ENCODE results near the gene CRYBG3.
"Not testable (repeated sequence)": the region's sequence is repeated elsewhere in the genome, so short reads cannot be mapped to it uniquely, and the experiment has no call there.

CRYBG3 gene

DNA sequence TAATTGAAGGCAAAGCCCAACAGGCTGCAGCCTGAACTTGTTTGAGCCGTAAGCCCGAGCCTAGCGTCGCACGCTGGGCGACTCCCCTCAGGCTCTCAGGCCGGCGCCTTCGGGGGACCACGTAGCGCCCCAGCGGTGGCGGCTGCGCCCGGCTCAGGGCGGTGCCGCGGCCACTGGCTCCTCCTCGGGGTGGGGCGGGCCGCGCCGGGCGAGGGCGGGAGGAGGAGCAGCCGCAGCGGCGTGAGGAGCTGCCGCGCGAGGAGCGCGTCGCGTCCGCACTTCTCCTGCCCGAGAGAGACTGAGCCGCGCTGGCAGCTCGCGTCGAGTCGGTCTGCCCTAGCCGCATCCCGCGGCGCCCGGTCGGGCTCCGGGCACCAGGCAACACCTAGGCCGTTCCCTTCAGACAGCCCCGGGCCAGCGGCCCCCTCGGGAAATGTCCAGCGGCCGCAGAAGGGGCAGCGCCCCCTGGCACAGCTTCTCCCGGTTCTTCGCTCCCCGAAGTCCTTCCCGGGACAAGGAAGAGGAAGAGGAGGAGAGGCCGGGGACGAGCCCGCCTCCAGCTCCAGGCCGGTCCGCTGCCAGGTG is at the start of gene CRYBG3:
Gene CRYBG3 (plus strand): TSS at position 238 of the 585 bp plus-strand sequence. CDS start 196 bp downstream, at position 434.
- DNase-seq, result peak; percentile 71

DNA sequence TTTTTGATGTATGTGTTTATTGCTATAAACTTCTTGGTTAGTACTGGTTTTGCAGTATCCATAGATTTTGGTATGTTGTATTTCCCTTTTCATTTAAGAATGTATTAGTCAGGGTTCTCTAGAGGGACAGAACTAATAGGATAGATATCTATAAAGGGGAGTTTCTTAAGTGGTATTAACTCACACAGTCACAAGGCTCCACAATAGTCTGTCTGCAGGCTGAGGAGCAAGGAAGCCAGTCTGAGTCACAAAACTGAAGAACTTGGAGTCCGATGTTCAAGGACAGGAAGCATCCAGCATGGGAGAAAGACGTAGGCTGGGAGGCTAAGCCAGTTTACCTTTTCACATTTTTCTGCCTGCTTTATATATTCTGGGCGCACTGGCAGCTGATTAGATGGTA is 48.9 kb upstream of the CRYBG3 start:
- no peak for DNase-seq

DNA sequence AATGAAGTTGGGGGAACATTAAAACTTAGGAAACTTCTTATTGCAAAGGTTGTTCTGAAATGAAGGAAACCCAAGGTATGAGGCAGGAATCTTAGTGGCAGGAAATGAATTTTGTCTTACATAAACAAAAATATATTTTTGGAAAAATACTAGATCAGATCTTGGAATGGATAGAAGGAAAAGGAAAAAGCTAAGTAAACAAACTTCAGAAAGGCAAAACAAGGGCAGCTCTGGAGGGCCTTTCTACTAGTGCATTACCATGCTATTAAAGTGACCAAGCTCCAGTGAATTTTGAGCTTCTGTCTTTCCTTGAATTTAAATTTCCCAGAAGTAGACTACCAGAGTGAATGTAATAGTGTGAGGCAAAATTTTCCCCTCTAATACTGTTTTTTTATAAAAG is 43.7 kb upstream of the CRYBG3 start:
- DNase-seq, result no peak

DNA sequence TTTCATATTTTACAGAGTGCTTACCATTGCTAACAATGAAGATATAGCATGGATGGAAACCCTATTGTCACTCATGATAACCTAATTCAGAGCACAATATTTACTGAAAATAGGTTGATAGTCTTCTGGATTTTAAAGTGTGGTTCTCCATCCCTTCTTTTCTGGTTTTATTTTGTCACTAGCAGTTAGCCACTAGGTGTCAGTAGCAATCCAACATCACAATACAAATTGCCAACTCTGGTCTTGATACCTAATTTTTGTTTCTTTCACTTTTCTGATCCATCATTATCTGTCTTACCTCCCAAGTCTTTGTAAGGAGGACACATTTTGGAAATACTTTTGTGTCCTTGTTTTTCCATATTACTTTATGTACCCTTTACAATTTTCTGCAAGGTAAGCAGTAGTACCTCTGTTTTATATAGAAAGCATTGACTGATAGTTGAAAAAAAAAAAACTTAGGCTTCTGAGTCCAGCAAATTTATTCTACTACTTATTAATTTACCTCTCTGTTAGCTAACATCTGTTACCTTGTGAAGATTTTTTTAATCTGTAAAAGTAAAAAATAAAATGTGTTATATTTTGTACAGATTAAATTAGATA is 28.3 kb upstream of the CRYBG3 start:
- DNase-seq, result no peak

DNA sequence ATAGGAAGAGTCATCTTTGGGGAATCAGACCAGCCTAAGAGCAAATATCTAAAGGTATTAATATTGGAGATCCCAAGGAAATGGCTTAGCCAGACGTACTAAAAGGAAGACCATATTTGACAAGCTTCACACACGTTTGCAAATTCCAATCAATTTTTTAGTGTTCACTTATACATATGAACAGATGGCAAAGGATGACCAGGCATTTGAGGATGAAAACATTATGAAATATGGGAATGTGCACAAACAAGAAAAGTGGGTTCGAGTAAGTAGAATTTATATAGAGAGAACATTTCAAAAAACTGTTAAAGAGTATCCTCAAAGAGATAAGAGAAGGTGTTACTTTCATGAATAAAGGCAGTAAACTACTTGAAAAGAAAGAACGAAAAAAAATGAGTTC is 25.9 kb upstream of the CRYBG3 start:
- no peak for DNase-seq

DNA sequence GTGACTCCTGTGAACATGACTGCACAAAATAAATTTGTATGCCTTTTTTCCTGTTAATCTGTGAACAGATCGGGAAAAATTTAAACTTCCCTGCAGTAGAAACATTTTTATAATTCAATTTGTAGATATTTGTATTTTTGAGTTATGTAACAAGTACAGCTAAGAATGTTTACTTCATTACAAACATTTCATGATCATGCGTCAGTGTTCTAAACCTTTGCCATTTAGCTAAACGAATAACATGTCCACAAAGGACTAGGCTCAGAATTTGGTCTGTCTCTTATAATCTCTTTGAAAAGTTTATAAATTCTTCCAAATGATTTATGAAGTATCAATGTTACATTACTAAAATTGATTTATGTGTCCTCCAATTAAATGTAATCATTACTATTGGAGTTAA is 17.3 kb upstream of the CRYBG3 start:
- DNase-seq, result no peak

DNA sequence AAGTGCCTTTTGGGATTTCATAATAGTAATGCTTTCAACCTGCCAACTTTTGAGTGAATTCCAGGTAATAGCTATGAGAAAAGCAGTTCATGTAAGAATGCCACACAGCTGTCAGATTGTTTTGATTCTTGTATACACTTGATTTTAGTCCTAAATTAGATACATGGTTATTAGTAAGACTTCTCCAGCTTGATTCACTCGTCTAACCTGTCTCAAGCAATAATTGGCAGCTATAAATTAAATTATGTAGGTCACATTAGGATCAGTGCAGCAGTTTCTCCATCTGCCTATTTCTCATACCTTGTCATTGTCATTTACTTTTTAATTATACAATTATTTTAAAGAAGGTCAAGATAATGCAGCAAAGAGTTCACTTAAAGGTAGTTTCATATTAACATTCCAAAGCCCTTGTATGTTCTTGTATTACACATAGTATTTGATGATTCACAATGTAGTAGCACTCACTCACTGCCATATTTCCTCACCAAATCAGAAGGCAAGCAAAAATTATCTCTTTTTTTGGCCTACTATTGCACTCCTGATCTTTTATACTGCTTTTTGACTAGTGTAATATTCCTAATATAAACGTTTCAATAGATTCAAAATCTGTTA is 10.9 kb upstream of the CRYBG3 start:
- no peak for DNase-seq

DNA sequence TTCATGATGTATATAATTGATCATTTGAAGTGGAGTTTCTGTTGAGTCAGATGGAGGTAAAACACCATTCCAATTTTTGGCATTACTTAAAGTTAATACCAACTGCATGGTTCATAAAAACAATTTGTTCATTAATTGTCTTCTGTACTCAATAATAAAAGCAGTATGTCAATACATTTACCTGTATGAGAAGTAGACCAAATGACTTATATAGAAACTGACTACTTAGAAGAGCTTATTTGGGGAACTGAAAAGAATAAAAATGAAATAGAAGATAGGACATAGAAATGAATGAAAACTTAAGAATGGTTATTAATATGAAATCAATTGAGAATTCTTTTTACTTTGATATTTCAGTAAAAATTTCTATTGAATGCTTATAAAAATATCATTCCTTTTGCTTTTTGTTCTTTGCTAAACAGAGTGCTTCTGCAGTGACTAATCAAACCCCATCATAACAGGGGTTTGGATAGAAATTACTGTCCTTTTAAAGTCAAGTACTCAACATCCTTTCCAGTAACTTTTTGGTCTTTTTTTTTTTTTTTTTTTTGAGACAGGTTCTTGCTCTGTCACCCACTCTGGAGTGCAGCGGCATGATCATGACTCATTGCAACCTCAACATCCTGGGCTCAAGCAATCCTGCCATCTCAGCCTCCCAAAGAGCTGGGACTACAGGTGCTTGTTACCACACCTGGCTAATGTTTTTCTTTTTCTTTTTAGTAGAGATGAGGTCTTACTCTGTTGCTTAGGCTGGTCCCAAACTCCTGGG is 6.5 kb upstream of the CRYBG3 start:
- DNase-seq, result no peak

DNA sequence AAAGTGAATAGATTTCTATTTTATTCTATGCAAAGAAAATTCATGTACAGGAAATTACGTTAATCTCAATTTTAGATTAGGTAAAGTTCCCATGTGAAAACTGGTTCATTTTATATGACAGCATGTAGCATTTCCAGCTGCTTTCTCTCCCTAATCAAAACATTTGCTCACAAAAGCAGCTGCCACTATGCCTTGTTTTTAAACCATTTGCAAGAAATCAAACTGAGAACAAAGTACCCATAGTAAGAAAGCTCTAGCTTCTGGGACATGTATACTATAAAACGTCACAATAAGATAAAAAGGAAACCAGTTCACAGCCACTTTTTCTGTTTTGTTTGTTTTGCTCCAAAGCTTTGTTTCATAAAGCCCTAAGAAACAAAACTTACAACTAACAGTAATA is 5.0 kb upstream of the CRYBG3 start:
- DNase-seq, result no peak

DNA sequence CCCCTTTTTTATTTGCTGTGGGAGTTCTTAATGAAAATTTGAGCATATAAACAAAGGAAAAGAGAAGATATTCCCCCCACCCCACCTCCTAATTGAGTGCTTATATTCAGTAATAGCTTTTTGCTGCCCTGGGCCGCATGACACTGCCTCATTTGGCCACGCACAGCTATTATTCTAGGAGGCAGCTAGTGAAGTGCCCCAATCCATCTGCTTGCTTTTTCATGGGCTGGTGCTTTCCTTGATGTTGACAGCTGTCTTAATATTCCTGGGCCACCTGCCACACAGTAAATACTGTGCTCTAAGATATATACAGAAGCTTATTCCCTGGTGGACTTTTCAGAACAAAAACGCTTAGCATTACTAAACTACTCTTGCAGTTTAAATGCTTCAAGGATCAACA is 3.8 kb upstream of the CRYBG3 start:
- DNase-seq, result no peak

DNA sequence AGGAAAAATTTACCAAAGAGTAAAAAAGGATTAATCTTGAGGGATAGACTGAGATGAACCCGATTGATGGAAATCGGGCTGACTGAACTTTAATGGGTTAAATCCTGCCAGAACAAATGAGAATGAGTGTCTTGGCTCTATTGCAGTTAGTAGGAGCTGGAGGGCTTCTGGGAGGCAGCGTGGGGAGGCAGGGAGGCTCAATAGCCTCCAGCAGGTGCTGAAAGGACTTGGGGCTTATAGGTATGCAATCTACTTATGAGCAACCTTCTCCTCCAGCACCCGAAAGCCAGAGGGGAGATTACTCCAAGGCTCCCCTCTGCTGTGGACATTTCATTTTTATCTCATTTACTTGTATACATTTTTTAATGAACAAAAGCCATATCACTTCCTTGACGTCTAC is 1.0 kb upstream of the CRYBG3 start:
- no peak for DNase-seq

DNA sequence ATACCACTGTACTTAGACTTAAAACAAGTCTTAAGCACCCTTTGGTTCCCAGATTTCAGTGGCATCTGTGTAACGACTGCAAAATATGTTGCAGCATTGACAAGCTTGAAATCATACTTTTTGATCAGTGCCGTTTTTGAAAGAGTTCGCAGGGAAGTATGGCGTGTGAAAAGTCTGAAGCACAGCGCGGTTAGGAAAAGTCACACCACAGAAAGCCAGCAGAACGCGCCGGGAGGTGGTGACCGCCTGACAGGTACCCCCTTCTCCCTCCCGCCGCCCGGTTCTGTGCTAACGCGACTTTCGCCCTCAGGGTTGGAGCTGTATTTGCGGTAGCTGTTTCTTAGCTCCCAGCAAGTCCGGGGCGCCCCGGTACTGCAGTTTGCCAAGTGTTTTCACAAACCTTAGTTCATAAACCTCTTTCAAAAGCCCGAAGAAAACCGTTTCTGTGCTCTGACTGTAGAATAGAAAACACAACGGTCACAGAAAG is 481 bp upstream of the CRYBG3 start:
- no peak for DNase-seq

DNA sequence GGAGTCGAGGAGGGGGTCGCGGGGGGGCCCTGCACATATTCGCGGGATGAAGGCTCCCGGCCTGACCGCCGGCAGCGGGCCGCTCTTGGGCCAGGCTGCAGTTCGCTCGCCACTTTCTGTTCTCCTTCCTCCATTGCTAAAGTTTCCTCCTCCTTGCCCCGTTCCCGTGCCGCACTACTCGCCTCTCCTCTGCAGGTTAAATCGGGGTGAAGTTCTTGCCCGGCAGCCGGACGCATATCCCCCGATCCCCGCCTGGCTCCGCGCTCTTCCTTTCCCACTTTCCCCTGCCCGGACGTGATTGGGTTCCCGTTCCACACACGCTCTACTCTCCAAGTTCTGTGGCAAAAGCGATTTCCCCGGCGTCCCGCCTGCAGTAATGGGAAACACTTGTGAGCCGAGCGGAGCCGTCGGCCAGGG is 556 bp downstream of the CRYBG3 start:
- peak; percentile 40 for DNase-seq

DNA sequence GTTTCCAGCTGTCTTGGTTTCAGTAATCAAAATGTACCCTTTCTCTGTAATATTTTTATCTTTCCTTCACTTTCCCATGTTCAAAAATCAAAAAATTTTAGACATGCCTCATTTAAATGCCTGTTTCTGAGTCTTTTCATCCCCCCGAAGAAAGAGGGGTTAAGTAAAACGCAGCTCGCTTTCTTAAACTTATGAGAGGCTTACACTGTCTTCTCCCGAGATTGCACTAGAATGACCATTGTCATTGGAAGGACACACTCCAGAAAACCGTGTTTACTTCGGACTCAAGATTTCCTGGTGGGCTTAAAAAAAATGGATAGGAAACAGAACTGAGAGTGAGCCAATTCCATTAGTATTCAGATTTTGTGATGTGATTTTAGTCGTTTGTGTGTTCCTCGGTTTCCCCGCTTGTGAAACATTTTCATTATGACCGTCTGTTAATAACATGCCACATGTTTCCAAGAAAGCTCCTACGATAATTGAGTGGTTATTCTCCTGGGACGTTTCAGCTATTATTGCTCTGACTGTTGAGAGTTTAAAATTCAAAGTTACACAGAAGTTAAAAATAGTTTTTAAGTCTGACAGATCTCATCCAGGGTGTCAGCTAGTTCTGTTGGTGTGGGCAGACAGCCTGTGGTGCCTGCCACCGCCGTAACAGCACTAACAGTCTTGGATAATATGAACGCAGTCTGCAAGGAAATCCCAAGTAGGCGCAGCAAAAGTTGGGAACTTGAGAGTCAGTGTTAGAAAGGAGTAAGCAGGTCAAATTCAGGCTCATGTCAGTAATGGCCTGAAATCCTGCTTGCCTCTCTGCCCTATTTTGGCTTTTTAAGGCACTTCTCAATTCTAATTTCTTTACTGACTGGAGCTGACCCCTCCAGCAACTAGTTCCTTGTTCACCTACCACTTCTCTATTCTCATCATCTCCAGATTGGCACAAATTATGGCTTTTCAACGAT is 1.5 kb downstream of the CRYBG3 start:
- DNase-seq, result no peak

DNA sequence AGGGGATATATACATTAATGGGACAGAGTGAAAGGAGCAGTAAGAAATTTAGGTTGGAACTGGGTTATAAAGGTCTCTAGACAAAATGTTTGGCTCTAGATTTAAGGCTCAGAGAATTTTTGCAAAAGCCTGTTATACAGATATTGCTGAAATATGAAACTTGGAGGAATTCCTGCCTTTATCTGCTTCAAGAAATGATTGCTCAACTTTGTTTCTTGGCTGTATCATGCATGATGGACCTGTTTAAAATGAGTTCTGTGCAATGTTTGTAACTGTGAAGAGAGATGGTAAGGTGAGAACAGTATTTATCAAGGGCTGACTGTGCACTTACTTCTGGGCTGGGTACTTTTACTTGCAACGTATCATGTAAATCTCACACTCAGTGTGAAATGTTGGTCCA is 3.3 kb downstream of the CRYBG3 start:
- no peak for DNase-seq

DNA sequence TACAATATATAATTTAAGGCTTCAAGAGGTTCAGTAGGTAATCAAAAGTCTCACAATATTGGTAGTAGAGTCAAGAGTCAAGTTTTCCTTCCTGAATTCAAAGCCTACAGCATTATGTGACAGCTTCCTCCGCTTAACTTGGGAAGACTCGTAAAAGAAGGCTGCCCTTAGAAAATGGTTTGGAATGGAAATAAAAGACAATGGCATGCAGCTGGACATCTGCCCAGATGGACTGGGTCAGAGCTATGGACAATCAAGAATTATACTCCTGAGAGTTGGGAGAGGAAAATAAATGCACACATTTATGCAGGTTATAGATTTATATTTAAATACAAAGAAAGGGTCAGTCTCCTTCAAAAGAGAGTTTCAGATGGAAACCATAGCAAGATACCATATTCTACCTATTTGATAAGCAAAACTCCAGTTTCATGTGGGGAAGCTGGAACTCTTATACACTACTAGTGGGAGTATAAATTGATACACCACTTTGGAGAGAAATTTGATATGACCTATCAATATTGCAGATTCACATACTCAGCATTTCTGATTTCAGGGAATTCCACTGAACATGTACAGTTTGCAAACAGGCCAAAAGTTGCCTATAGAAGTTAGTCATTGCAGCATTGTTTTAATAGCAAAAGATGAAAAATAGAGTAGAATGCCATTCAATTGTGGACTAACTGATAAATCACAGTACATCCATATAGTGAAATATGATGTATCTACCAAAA is 6.1 kb downstream of the CRYBG3 start:
- DNase-seq, result no peak

DNA sequence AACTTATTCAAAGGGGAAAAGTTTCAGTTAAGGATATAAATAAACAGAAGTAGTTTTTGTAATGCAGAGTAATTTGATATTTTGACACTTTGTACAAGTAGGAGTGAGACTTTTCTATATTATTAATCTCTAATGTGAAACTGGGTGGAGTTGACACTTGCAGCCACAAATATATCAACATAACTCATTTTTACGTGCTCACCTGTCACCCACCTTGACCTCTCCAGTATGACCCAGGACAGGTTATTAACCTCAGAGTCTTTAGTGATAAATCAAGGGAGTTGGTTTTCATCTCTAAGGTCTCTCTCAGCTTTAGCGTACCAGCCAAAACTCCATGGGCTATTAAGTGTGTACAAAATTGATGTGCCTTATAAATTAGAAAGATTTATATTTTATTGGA is 7.4 kb downstream of the CRYBG3 start:
- no peak for DNase-seq

DNA sequence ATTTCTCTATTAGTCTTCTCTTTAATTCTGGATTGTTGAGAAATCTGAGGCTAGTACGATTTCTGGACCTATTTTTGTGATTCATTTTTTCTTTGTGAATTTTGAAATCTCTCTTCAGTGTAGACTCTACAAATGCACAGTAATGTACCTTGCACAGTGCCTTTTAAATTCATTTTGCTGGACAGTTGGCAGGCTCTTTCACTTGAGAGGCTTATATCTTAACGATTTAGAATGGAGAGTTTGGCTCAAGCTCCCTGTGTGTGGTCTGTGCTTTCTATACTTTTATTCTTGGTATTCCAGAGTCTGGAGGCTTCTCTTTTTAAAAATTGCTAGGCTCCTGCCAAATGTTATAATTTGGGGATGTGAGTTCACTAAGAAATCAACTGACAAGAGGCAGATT is 8.8 kb downstream of the CRYBG3 start:
- DNase-seq, result no peak

DNA sequence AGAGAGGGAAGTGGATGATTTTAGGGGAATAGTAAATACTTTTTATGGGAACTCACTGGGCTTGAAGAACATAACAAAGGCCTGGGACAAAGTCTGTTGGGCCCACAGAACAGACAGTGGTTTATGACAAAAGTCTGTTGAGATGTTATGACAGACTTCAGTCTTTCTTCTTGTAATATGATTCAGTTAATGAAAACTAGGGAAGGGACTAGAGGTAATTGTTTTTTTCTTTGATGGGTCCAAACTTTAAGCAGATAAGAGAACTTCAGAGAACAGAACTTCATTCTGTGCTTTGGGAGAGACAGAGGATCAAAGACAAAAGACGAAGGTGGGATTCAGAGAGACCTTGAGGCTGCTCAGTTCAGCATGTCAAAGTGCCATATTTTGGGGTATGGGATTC is 9.3 kb downstream of the CRYBG3 start:
- no peak for DNase-seq

DNA sequence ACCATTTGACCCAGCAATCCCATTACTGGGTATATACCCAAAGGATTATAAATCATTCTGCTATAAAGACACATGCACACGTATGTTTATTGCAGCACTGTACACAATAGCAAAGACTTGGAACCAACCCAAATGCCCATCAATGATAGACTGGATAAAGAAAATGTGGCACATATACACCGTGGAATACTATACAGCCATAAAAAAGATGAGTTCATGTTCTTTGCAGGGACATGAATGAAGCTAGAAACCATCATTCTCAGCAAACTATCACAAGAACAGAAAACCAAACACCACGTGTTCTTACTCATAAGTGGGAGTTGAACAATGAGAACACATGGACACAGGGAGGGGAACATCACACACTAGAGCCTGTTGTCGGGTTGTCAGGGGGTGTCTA is 11.4 kb downstream of the CRYBG3 start:
- DNase-seq, result not testable (repeated sequence)

DNA sequence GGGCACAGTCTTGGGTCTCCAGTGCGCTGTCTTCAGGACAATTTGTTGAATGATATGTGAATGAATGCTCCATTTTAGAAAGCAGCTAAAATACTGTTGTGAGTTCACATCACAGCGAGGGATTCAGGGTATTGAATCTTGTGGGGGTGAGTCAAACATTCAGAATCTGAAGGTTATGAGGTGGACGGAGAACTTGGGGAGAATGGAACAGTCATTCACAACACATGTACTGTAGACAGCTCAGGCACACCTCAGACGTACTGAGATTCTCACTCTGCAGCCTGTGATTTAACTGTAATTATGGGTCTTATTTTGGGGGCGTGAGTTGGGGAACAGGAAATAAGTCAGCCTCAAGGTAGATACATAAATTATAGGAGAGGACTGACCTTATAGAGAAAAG is 13.9 kb downstream of the CRYBG3 start:
- DNase-seq, result no peak

DNA sequence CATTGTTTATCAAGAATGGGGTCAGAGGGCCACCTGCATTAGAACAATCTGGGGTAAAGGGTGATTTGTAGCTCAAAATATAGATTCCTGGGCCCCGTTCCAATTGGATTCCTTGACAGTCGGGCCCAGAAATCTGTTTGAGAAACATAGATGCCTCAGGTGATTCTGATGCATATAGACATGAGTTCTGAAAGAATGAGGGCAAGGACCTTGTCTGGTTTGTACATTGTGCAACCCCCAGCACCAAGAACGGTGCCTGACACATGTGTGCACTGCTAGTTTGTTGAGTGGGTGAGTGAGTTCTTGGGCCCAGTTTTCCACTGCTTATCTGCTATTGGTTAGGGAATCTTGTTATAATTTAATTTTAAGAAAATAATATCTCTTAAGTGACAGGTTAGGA is 16.6 kb downstream of the CRYBG3 start:
- no peak for DNase-seq

Data from 8988T (cell line).